GM18951 (cell line): ENCODE data around the gene SASH3.
A peak's percentile ranks its signal among the peaks of the same experiment; 100 is the strongest.

Experiments
- POLR2A ChIP-seq: IDR thresholded peaks from 4 replicates; pipeline ENCODE4 v1.6.1; 2011; ENCODE audit warnings: mild to moderate bottlenecking; ENCODE audit not compliant: insufficient read length, insufficient read depth; ENCODE audit errors: extremely low read depth
- in situ Hi-C: fragments of 300-500 bp; cut with MboI; formaldehyde crosslinking; loops from one replicate; pipeline ENCODE4 v1.12.0; 2022; ENCODE audit warnings: low sequenced_read_pairs, mixed read lengths, inconsistent platforms; ENCODE audit not compliant: unreplicated experiment

The SASH3 gene

DNA sequence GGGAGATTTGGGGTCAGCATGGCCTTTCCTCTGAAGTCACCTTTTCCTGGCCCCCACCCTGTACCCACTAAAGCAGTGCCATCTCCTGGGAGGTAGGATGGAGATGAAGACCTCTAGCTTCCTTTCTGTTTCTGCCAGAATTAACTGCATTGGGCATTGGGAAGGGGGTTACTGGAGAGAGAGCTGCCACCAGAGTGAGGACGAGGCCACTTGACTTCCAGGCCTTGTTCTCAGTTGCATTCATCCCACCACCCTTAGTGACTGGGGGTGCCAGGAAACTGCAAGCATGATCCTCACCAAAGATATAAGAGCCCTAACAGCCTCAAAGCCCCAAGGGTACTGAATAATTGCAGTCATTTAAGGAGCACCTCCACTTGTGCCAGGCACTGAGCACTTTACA is 15.8 kb downstream of the SASH3 start:
- in situ Hi-C loops, result no loop called here
- TF ChIP-seq POLR2A, result no peak

DNA sequence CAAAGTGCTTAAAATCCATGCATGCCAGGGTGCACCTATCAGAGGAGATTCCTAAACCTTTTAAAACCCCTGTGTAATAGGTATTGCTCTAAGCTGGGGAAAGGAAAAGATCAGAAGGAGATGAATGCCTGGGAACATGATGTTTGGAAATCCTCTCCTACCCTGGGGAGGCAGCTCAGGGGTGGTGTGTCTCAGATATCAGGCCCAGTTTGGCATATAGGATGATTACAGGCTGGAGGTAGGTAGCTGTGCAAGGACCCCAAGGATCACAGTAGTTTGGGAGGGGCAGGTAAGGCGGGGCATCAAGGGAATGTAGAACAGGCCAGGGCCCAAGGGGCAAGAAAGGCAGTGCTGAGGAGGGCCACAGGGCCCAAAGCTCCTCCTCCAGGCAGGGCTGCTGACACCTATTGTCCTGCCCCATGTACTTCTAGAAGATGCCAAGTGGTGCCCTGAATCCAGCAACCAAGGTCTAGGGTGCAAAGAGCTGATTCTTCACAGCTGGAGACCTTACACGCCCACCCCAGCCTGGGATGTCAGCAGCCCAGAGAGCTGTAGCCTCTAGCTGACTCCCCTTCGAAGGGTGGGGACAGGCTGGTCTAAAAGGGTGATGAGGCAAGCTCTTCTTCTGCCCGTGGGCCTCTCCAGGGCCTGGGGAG is 17.6 kb downstream of the SASH3 start:
- in situ Hi-C loops, result no loop called here
- peak; percentile 44 for TF ChIP-seq POLR2A

DNA sequence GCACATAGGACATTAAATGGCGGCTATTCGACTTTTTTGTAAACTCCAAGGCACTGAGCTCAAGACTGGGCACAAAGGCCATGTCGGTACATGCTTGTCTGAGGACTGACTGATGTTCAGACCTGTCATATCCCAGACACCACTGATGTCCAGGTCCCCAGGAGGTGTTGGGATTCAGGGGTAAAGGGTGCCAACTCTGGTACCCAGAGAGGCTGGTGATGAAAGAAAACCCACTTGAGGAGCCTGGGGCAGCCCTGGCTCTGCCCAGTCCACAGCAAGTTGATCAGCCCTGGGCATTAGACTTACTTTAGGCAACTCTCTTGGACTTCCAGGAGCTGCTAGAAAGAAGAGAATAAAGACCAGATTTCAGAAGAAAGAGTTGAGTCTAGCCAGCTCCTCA is 18.7 kb downstream of the SASH3 start:
- no peak for TF ChIP-seq POLR2A
- in situ Hi-C loops, result no loop called here

DNA sequence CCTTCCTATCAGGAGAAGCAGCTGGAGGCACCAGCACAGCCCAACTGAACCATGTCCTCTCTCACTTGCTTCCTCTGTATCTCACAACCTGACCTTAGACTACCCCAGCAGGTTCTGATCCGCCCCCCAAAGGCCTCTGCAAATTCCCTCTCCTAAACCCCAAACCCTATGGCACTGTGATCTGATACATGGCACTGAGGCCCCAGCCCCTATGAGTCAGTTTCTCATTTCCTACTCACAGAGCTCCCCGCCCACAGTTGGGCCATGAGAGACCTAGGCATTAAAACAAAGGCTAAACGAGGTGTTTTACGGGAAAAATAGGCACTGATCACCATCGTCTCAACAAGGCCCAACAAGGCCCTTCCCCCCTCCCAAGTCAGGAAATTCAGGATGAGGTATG is 19.1 kb downstream of the SASH3 start:
- no peak for TF ChIP-seq POLR2A
- in situ Hi-C loops, result no loop called here

DNA sequence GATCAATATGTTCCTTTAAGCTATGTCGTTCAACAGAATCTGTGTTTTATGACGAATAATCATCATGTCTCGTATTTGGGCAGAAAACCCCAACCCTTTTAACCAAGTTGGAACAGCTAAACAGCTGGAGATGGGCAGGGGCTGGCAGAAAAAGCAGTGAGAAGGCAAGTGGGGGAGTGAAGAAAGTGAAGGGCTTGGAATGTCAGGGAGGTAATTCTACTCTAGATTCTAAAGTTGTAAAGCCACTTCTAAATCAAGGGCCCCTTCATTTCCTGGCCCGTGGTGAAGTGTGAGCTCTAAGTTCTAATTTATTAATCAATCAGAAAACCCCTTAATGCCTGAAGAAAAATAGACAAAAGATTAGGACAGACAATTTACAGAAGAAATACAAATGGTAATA is 20.4 kb downstream of the SASH3 start:
- no peak for TF ChIP-seq POLR2A
- in situ Hi-C loops, result no loop called here

DNA sequence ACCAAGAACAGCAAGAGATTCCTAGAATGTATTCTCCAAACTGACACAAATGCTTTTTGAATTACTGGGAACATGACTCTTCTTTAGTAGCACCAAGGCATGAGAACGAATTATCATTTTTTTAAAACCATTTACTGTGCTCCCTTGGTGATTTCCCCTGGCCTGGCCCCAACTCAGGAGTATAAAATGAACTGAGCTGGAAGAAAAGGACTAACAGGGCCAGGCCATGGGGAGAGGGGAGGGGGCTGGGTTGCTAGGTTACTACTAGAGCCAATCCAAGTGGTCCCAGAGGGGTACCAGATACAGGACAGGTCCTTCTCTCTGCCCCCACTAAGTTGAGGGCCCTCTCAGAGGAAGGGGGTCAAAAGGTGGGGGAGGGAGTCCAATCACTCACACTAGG is 23.1 kb downstream of the SASH3 start:
- in situ Hi-C loops, result no loop called here
- no peak for TF ChIP-seq POLR2A

DNA sequence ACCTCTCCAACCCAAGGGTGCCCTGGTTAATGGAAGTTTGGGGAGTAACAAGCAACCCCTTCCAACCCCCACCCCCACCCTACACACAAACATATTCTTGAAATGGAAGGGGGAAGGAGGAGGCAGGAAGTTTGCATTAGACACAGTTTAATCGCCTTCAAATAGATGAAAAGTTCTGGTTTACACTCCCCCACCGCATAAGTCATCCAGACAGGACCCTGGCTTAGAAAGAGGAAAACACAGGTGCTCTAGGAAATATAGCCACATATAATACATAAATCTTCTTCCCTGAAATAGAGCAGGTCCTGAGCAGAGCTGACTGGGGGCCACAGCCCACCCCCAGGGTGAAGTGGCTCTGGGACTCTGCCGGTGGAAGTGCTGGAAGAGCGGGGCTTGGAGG is 25.1 kb downstream of the SASH3 start:
- TF ChIP-seq POLR2A, result no peak
- in situ Hi-C loops, result no loop called here

DNA sequence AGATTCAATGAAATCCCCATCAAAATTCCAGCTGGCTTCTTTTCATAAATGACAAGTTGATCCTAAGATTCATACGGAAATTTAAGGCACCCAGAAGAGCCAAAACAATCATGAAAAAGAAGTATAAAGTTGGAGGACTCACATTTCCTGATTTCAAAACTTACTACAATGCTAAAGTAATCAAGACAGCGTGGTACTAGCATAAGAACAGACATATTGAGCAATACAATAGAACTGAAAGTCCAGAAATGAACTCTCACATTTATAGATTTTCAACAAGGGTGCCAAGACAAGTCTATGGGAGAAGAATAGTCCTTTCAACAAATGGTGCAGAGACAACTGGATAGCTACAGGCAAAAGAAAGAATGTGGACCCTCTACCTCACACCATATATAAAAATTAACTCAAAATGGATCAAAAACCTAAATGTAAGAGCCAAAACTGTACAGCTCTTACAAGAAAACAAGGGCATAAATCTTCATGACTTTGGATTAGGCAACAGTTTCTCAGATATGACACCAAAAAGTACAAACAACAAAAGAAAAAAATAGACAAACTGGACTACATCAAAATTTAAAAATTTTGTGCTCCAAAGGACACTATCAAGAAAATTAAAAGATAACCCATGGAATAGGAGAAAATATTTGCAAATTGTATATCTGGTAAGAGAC is 28.5 kb downstream of the SASH3 start:
- in situ Hi-C loops, result no loop called here
- no peak for TF ChIP-seq POLR2A

DNA sequence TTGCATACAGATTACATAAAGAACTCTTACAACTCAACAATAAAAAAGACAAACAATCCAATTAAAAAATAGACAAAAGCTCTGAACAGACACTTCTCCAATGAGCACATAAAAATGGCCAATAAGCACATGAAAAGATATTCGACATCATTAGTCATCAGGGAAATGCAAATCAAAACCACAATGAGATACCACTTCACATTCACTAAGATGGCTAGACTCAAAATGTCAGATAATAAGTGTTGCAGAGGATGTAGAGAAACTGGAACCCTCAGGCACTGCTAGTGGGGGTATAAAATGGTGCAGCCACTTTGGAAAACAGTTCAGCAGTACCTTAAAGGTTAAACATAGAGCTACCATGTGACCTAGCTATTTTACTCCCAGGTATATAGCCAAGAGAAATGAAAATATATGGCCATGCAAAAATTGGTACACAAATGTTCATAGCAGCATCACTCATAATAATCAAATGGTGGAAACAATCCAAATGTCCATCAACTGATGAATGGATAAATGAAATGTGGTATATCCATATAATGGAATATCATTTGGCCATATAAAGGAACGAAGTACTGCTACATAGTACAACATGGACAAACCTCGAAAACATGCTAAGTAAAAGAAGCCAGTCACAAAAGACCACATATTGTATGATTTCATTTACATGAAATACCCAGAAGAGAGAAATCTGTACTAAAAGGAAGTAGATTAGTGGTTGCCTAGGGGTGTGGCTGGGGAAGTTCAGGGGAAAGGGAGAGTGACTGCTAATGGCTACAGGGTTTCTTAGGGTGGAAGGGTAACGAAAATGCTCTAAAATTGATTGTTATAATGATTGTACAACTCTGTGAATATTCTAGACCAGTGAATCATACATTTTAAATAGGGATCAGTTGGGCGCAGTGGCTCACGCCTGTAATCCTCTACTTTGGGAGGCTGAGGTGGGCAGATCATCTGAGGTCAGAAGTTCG is 29.4 kb downstream of the SASH3 start:
- no peak for TF ChIP-seq POLR2A
- in situ Hi-C loops, result no loop called here

DNA sequence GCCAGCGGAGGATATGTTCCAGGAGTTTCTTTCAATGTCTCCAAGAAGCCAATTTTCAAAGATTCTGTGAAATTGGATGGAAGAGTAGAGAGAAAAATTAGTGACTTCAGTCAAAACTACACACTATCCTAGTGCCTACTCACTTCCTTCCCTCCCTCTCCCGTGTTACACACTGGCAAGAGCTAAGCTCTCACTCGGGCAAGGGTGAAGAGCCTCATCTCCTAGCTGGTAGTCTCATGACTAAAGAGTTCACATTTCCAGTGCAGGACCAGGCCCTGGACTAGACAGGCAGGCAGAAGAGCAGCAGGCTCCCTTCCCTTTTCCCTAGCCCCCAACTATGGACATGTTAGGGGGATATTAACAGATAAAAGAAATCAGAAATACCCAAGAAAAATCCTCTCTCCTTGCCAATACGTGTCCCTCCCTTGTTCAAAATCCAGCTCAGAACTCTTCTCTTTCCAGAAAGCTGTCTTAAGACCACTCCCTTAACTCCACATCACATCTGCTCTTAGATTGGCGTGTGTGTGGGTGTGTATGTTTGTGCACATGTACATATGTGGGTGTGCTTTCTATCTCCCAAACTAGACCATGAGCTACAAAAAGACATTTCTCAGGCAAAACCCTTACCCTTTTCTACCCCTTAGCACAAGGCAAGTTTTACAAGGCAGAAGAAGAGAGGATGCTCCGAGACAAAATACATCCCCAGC is 34.1 kb downstream of the SASH3 start:
- in situ Hi-C loops, result no loop called here
- TF ChIP-seq POLR2A, result no peak

DNA sequence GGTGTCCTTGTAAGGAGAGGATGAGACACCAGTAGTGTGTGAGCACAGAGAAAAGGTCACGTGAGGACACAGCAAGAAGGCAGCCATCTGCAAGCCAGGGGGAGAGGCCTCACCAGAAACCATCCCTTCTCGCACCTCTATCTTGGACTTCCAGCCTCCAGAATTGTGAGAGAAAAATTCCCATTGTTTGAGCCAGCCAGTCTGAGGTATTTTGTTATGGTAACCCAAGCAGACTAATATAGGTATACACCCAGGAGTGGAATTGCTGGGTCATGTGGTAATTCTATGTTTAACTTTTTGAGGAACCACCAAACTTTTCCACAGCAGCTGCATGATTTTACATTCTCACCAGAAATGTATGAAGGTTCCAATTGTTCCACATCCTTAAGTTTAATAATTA is 38.4 kb downstream of the SASH3 start:
- in situ Hi-C loops, result no loop called here
- TF ChIP-seq POLR2A, result no peak

DNA sequence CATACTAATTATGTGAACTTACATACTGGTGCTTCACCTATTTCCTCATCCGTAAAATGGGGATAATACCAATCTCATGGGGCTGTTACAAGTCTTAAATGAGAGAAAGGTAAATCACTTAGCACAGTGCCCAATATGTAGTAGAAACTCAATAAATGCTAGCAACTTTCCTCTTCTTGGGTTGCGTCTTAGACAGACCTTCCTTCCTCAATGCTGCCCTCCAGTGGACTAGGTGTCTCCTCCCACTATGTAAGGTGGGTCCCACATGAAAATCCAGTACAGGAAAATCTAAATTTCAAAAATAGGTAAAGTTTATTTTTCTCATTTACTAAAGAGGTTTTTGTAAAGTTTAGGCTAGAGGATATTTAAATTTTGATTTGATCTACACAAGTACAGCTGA is 43.4 kb downstream of the SASH3 start:
- no peak for TF ChIP-seq POLR2A
- in situ Hi-C loops, result no loop called here

DNA sequence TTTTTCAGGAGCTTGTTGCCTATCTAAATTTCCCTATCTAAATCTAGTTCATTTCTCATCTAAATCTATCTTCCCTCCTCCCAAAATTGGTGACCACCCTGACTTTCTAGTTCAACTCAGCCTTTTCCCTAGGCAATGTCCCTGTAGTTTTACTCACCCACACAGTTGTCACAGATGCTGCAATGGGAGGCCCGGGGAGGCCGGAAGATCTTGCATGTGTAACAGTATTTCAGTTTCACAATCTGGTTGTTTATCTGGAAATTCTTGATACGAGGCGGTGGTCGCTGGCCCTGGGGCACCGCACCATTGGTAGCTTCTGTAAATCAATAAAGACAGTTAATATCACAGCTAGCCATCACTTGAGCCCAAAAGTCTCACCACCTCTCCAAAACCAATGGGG is 43.8 kb downstream of the SASH3 start:
- TF ChIP-seq POLR2A, result no peak
- in situ Hi-C loops, result no loop called here
